PC-9 (cell line): ENCODE measurements around the gene NEDD4. TPM values are rescaled to one million over a fixed set of nuclear protein-coding genes. Genes with fewer than 3 reads are reported as not detected.

Experiments
- BruUV-seq: library from RNA; stranded (reverse); fragments of 400-500 nt; replicated peaks from 2 replicates; lab custom pipeline; 2021; lab: Mats Ljungman, UMichigan
- CTCF ChIA-PET: fragments of 300-600 bp; sonication (Branson Sonifier 250); formaldehyde crosslinking; loops from one replicate; lab custom pipeline; 2022; ENCODE audit warnings: antibody characterized with exemption; lab: Charles Lee
- POLR2A ChIA-PET: fragments of 300-600 bp; sonication (Branson Sonifier 250); formaldehyde crosslinking; loops from one replicate; lab custom pipeline; 2022; ENCODE audit warnings: antibody characterized with exemption; ENCODE audit not compliant: unreplicated experiment; lab: Charles Lee
- DNase-seq, 2 experiments: peaks; one replicate each; pipeline versions ENCODE4 v3.0.0 to v3.0.0-alpha.2; 2015 to 2022; ENCODE audit warnings: mixed read lengths in 1 of 2
- H2AFZ ChIP-seq: fragments of 200-600 bp; sonication (generic); 2 replicates; pipeline ENCODE4 v1.8.1; 2017; ENCODE audit warnings: antibody characterized with exemption
- H3F3A ChIP-seq: fragments of 200-600 bp; sonication (generic); 2 replicates; pipeline ENCODE4 v1.8.1; 2017; ENCODE audit warnings: antibody characterized with exemption, mild to moderate bottlenecking, low read depth; ENCODE audit not compliant: insufficient read depth
- H3K27ac ChIP-seq: fragments of 200-600 bp; sonication (generic); 2 replicates; pipeline ENCODE4 v1.6.1; 2016; ENCODE audit warnings: mixed run types
- H3K27me3 ChIP-seq: fragments of 200-600 bp; sonication (generic); 2 replicates; pipeline ENCODE4 v1.6.1; 2016; ENCODE audit warnings: low read depth, mixed run types; ENCODE audit not compliant: insufficient read depth
- H3K36me3 ChIP-seq: fragments of 200-600 bp; sonication (generic); 2 replicates; pipeline ENCODE4 v1.6.1; 2016; ENCODE audit warnings: low read depth, mixed run types
- H3K4me1 ChIP-seq: fragments of 200-600 bp; sonication (generic); replicated peaks from 2 replicates; pipeline ENCODE4 v1.6.1; 2016; ENCODE audit warnings: mixed run types; ENCODE audit not compliant: insufficient read depth
- H3K4me2 ChIP-seq: fragments of 200-600 bp; sonication (generic); 2 replicates; pipeline ENCODE4 v1.6.1; 2017; ENCODE audit warnings: mixed run types
- H3K4me3 ChIP-seq: fragments of 200-600 bp; sonication (generic); 2 replicates; pipeline ENCODE4 v1.6.1; 2016; ENCODE audit warnings: mixed run types
- H3K79me2 ChIP-seq: fragments of 200-600 bp; sonication (generic); 2 replicates; pipeline ENCODE4 v1.6.1; 2017; ENCODE audit warnings: low read depth, mixed run types
- H3K9me2 ChIP-seq: fragments of 200-600 bp; sonication (generic); 2 replicates; pipeline ENCODE4 v1.8.1; 2017; ENCODE audit warnings: mild to moderate bottlenecking; ENCODE audit not compliant: insufficient read depth
- H3K9me3 ChIP-seq: fragments of 200-600 bp; sonication (generic); 2 replicates; pipeline ENCODE4 v1.8.1; 2016; ENCODE audit warnings: low read depth; ENCODE audit not compliant: insufficient read depth
- H4K20me1 ChIP-seq: fragments of 200-600 bp; sonication (generic); 2 replicates; pipeline ENCODE4 v1.8.1; 2017; ENCODE audit not compliant: insufficient read depth
- CTCF ChIP-seq: fragments of 200-600 bp; sonication (generic); conservative IDR thresholded peaks from 2 replicates; pipeline ENCODE4 v1.6.1; 2017; ENCODE audit warnings: mixed run types, antibody characterized with exemption, mild to moderate bottlenecking, moderate library complexity
- EZH2 ChIP-seq: fragments of 200-600 bp; sonication (generic); IDR thresholded peaks from 2 replicates; pipeline ENCODE4 v1.8.0; 2017; ENCODE audit warnings: antibody characterized with exemption, low read depth
- intact Hi-C: fragments of 100-400 bp; cut with micrococcal nuclease; formaldehyde crosslinking; loops from one replicate; pipeline ENCODE4 v1.10.0; 2022; ENCODE audit not compliant: unreplicated experiment
- total RNA-seq: library from RNA; stranded (reverse); gene quantifications from 2 replicates; pipeline ENCODE4 v1.2.3, GENCODE V29; 2021

Gene NEDD4
- total RNA-seq, 1 experiment from 2014 or later: 24.5 TPM

DNA sequence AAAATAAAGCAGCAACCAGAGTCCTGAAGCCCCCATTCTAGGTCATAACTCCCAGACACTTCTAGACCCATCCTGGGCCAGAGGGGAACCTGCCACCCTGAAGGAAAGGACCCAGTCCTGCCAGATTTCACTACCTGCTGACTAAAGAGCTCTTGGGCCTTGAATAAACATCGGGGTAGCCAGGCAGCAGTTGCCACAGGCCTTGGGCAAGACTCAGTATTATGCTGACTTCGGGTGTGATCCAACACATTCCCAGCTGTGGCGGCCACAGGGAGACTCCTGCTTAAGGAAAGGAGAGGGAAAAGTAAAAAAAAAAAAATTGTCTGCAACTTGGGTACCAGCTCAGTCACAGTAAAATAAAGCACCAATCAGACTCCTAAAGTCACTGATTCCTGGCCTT lies 23.8 kb downstream of the NEDD4 start:
- no peak overlapping the region for H3K27ac ChIP-seq
- H3K79me2 ChIP-seq: no peaks in the 10 kb centered on the region
- no peak overlapping the region for H2AFZ ChIP-seq
- POLR2A ChIA-PET: no interaction called here
- no peaks in the 10 kb centered on the region for H4K20me1 ChIP-seq
- CTCF ChIA-PET: interaction anchor here (0.6 to 1.0 kb wide), 2 partner anchors 10 to 50 kb away, joined by 3 read pairs; no protein-coding TSS in a partner anchor
- no peaks in the 10 kb centered on the region for H3F3A ChIP-seq
- no peaks in the 10 kb centered on the region for H3K9me2 ChIP-seq
- no peak for DNase-seq
- no TSS peak for BruUV-seq
- no peaks in the 10 kb centered on the region for H3K27me3 ChIP-seq
- H3K4me1 ChIP-seq: no peaks in the 10 kb centered on the region
- no peaks in the 10 kb centered on the region for H3K9me3 ChIP-seq
- H3K36me3 ChIP-seq: no peaks in the 10 kb centered on the region
- no peak overlapping the region for H3K4me3 ChIP-seq
- TF ChIP-seq CTCF: no peak
- H3K4me2 ChIP-seq: no peak overlapping the region
- intact Hi-C loops: no loop called here

- Histone ChIP-seq H3K27ac (no peak overlapping the region), H4K20me1 (no peaks in the 10 kb centered on the region), H3K4me2 (no peak overlapping the region), H3K4me3 (no peak overlapping the region), H3K9me3 (no peaks in the 10 kb centered on the region), H3F3A (no peaks in the 10 kb centered on the region), H3K27me3 (no peaks in the 10 kb centered on the region), H3K4me1 (no peaks in the 10 kb centered on the region), H3K36me3 (no peaks in the 10 kb centered on the region), H2AFZ (no peak overlapping the region), H3K9me2 (no peaks in the 10 kb centered on the region), H3K79me2 (no peaks in the 10 kb centered on the region)
- no peak for DNase-seq
- no peak for TF ChIP-seq CTCF
- CTCF ChIA-PET: interaction anchor here (0.6 to 1.0 kb wide), 2 partner anchors 9 to 50 kb away, joined by 3 read pairs; no protein-coding TSS in a partner anchor
- POLR2A ChIA-PET: no interaction called here
- intact Hi-C loops: no loop called here
- BruUV-seq: no TSS peak
Measured at GRCh38 chr15:55968923-55969322, 24.5 kb downstream of the NEDD4 start.

DNA sequence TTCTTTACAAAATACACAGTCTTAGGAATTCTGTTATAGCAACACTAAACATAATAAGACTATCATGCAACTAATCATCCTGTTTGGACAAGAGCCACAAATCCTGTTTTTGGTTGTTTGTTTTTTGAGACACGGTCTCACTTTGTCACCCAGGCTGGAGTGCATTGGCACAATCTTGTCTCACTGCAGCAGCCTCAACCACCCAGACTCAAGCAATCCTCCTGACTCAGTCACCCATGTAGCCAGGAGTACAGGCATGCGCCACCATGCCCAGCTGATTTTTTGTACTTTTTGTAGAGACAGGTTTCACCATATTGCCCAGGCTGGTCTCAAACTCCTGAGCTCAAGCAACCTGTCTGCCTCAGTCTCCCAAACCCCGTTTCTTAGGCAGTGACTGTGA lies 28.3 kb downstream of the NEDD4 start:
- no peak overlapping the region for H2AFZ ChIP-seq
- H3K4me1 ChIP-seq: no peaks in the 10 kb centered on the region
- H4K20me1 ChIP-seq: no peaks in the 10 kb centered on the region
- H3K79me2 ChIP-seq: no peaks in the 10 kb centered on the region
- no TSS peak for BruUV-seq
- intact Hi-C loops: no loop called here
- H3K9me2 ChIP-seq: no peaks in the 10 kb centered on the region
- H3K9me3 ChIP-seq: no peaks in the 10 kb centered on the region
- no peaks in the 10 kb centered on the region for H3F3A ChIP-seq
- no peak for DNase-seq
- no peak overlapping the region for H3K4me3 ChIP-seq
- H3K27ac ChIP-seq: no peak overlapping the region
- no peaks in the 10 kb centered on the region for H3K36me3 ChIP-seq
- no peak overlapping the region for H3K4me2 ChIP-seq
- POLR2A ChIA-PET: no interaction called here
- H3K27me3 ChIP-seq: no peaks in the 10 kb centered on the region
- TF ChIP-seq CTCF: no peak
- no peak for TF ChIP-seq EZH2
- CTCF ChIA-PET: no interaction called here
